NCI-H146 treated with DMSO at 0.1 percent for 48 hours (cell line): ENCODE data around the gene ATP9A.
"Not testable (repeated sequence)": the region's sequence is repeated elsewhere in the genome, so short reads cannot be mapped to it uniquely, and the experiment has no call there.

Source experiments
- DNase-seq: peaks from one replicate; lab custom pipeline; 2025; ENCODE audit not compliant: unreplicated experiment; lab: John Stamatoyannopoulos, UW

The ATP9A gene

DNA sequence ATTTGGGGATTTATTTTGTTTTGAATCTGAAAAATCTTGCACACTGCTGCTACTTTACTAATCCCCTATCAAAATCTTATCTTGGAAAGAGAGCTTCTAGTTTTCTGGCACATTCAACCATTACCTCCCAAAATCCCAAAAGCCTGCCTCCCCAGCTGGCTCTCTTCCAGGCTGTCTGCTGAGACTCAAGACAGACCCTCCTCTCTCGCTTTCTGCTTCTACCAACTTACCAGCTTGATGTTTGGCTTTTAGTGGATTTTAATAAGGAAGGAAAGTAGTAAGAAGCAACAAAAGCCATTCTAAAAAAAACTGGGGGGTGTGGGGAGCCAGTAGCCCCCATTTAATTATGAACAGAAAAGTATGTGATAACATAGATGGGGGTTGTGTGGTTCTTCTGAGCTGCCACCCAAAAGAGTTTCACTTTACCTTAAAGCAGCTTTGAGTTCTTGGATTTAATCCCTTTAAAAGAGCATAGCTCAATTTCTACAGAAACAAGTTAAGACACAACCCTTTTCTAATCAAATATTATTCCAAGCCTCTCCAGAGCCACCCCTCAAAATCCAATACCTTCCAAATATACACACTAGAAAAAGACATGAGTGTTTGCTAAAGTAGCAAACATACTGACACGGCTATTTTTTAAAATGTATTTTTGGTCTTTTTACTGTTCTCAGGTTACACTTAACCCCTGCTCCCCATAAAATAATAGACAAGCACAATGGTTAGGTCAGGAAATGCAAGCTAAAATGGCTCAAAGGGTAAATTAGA is 71.7 kb downstream of the ATP9A start:
- DNase-seq: no peak

DNA sequence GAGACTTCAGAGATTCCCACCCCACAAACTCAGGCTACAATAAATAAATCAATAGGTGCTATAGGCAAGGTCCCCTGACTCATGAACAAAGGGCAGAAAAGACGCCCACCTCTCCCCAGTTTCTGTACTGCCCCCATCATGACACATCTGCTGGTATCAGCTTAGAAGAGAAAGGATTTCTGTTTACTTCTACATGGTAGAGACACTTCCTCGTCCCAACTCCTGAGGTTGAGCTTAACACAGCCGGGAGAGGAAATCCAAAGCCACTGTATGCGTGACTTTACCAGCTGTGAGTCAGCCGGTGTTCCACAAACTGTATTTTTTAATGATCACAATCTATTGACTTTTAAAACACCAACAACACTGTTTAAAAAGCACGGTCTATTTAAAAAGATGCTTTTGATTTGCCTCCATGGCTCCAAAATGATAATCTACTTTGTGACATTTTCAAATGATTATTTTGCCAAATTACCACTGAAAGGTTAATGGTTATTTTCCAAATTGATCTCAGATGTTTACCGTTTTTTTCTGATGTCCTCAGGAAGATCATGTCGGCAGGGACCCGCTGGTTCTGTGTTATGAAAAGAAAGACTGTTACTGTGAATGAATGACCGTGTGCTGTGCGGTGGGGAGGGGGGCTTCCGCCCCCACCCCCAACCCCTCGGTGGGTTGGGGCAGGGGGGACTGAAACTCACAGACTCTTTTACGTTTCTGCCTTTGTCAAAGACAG is 72.5 kb downstream of the ATP9A start:
- DNase-seq: no peak

DNA sequence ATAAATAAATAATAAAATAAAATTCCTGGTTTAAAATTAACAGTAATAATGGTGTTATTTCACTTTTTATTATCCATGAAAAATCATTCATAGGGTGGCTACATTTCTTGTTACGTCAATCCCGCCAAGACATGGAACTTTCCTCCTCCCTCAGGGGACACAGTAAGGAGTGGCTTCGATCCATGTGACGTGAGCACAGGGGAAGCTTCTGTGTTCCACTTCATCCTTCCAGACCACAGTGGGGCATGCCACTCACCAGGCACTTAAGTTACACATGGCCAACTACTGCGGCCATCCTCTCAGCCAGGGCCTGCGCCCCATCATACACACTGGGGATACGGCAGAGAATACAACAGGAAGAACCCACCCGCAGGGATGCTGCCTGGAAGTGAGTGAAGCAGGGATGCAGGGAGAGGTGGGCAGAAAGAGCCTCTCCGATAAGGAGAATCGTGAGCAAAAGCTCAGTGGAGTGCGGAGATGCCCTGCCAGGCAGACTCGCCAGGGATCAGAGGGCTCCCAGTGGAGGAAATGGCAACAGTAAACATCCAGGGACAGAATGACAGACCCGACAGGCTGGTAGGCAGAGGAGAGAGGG is 75.3 kb downstream of the ATP9A start:
- DNase-seq: no peak

DNA sequence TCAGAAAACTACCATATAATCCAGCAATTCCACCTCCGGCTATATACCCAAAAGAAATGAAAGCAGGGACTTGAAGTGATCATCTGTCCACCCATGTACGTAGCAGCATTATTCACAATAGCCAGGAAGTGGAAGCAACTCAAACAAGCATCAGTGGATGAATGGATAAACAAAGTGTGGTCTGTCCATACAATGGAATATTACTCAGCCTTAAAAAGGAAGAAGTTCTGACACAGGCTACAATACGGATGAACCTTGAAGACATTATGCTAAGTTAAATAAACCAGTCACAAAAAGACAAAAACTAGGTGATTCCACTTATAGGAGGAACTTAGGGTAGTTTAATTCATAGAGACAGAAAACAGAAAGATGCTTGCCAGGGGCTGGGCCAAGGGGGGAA is 76.5 kb downstream of the ATP9A start:
- no peak for DNase-seq

DNA sequence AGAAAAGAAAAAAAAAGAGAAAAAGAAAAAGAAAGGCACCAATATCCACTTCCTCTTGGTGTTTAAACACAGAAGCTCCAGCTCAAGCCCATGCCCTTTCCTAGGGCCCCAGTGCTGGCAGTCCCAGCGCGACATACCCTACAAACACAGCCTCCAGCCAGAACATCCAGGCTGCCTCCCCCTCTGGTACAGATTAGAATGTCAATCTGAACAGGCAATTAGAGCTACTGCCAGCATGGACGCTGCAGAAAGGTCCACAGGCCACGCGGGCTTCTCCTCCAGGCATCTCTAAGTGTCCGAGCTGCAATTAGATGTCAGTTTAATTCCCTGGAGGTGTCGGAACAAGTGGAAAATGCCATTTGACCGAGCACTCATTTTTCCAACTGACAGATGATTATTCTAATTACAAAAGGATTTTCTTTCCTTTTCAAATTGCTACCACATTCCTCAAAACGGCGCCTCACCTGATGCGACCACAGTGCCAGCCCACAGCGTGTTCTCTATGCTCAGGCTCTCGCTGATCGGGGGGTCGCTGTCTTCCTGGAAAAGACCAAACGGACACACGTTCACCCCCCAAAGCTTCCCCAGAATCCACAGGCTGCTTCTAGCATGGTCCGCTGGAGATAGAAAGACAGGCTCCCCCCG is 79.5 kb downstream of the ATP9A start:
- DNase-seq: no peak

DNA sequence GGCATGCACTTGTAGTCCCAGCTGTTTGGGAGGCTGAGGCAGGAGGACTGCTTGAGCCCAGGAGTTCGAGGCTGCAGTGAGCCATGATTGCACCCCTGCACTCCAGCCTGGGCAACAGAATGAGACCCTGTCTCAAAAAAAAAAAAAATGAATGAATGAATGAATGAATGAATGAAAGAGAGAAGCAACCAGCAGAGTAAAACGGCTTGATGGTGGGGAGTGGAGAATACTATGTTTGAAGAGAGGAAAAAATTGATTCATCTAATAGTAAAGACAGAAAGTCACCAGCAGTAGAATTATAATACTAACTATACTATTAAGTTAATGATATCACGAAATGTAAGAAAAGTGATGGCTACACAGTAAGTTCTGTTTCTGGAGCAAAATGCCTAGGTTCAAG is 80.6 kb downstream of the ATP9A start:
- DNase-seq: no peak

DNA sequence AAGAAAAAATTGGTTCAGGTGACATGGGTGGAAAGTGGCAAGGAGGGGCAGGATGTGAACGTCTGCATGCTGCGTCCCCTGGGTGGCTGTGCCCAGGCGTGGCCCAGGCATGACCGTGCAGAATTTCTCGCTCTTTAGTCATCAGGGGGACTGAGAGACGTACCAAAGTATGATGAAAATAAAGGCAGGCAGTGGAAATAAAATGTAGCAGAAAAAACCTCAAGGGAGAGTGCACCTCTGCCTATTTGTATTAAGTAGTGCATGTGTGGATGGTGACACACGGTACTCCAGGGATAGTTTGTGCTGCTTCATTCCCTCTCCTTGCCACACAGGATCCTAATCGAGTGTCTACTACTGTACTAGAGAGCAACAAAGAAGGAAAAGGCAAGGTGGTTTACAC is 81.1 kb downstream of the ATP9A start:
- DNase-seq: no peak

DNA sequence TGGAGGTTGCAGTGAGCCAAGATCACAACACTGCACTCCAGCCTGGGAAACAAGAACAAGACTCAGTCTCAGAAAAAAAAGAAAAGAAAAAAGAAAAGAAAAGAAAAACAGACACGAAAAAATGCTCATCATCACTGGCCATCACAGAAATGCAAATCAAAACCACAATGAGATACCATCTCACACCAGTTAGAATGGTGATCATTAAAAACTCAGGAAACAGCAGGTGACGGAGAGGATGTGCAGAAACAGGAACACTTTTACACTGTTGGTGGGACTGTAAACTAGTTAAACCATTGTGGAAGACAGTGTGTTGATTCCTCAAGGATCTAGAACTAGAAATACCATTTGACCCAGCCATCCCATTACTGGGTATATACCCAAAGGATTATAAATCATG is 82.7 kb downstream of the ATP9A start:
- DNase-seq: not testable (repeated sequence)

DNA sequence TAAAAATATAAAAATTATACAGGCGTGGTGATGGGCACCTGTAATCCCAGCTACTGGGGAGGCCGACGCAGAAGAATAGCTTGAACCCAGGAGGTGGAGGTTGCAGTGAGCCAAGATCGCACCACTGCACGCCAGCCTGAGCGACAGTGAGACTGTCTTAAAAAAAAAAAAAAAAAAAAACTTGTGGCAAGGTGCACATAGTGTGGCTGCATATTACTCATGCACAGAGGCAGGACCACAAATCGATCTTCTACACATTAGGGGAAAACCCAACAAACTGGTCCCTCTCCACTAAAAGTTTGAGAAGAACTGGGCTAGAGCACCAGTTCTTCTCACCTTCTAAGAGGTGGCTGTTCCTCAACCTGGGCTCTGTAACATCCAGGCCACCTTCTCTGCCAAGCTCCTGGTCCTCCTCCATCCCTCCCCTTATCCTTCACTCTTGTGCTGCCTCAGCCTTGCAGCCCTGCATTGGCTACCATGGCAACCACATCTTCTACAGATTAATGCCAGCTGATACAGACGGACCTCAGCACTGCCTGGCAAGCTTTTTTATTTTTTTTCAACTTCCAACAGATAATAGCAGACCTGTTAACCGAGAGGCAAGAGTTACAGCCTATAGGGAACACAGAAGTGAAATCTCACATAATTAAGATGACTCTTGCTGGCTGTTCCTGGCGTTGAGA is 88.0 kb downstream of the ATP9A start:
- no peak for DNase-seq

DNA sequence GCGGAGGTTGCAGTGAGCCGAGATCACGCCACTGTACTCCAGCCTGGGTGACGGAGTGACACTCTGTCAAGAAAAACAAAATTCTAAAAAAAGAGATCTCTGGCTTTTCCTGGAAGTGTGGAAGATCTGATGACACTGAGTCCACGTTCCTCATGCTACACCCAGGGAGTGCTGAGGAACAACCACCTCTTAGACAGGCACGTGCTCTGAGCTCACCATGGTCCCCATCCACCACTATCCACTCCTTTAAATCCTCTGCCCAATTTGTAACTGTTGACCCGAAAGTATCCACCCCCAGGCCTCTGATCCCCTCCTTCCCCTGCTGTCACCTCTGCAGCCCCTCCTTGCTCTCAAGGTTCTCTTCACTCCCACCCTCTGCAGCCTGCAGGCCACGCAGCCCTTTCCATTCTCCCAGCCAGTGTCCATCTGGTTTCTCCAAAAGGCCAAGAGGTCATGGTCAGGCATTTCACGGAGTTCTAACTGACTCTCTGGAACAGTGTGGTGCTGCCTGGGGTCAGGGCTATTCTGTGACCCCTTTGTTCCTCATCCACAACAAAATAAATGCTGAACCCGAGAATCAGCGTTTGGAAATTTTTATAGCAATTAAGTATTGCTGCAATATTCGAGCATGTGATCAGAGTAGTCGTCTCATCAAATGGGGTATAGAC is 88.8 kb downstream of the ATP9A start:
- DNase-seq: no peak

DNA sequence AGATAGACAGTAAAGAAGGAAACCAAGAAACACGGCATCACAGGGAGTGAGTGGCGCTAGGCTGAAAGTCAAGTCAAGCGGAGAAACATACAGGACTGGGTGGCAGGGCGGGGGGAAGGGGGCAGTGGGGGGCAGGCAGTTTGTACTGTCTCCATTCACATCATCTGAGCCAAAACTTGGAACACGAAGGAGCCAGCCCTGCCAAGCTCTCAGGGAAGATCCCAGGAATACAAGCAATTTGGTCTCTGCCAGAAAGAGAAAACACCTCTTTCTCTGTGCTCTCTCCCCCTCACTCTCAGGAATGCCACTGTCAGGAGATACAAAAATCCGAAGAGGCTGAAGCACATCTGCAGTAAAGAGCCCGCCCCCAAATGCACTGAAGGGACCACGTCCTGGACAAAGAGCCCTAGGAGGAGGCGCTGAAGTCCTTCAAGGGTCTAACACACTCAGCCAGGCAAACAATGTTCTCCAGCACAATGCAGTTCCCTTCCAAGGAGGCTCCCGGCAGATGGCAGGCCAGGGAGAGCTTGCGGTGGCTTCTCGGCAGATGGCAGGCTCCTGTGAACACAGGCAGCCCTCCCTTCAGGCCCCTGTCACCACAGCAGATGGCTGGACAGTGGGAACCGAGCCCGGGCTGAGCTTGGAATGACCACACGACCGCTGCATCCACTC is 90.0 kb downstream of the ATP9A start:
- DNase-seq: no peak

DNA sequence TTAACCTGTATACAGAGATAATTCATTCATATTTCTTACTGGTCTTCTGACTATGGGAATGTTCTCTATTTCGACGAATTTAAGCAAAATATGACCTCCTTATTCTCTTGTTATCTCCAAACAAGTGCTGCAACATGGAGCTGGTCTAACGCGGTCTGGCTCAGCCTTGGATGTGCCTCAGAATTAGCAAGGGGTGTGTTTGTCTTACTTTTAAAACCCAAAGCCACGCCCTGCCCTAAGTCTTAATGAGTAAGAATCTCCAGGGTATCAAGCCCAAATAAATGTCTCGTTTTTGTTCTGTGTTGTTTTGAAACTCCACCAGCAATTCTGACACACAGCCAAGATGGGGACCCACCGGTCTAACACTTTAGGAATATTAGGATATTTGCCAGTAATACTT is 99.2 kb downstream of the ATP9A start:
- DNase-seq: no peak

DNA sequence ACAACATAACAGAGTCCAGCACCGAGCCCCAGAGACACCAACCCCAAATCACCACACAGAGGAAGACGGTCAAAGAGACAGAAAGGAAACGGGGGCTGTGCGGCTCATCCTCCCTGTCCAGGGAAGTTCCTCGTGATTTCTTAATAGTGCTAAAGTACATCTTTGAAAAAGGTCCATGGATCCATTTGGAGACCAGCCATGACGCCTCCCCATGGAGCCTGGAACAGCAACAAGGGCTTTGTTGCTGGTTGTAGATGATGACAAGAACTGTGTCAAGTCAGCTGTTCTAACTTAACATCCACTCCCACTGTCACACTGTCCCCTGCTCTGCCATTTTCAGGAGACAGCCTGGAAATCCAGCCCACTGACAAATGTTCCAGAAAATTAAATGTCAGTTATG is 99.7 kb downstream of the ATP9A start:
- DNase-seq: no peak

DNA sequence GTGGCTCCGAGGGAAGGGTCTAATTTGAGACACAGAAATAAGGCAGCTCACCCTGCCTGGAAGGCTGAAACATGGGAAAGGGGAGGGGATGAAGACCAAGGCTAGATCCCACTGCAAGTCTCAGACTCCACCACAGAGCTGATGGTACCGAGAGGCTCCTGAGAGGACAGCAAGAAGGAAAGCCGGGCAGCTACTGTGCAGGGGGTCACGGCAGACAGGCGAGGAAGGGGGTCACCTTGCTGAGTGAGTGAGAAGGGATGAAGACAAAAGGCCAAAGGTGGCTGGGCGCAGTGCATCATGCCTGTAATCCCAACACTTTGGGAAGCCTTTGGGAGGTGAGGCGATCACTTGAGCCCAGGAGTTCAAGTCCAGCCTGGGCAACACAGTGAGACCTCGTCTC is 100.7 kb downstream of the ATP9A start:
- DNase-seq: no peak

DNA sequence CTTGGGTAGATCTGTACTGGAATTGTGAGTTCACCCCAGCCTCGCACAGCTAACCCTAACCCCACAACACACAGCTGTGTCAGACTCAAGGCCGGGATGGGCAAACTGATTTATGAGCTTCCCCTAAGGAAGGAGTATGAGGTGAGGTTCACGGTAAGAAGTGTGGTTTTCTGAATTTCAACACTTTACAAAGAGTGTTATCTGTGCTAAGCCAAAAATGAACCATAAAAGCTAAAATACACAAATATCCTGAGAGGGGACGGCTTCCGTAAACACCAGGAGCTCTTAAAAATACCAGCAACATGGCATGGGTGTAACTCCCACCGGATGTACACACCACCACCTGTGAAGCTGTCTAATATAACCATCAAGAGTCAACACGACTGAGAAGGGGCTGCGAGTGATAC is 101.2 kb downstream of the ATP9A start:
- DNase-seq: no peak

DNA sequence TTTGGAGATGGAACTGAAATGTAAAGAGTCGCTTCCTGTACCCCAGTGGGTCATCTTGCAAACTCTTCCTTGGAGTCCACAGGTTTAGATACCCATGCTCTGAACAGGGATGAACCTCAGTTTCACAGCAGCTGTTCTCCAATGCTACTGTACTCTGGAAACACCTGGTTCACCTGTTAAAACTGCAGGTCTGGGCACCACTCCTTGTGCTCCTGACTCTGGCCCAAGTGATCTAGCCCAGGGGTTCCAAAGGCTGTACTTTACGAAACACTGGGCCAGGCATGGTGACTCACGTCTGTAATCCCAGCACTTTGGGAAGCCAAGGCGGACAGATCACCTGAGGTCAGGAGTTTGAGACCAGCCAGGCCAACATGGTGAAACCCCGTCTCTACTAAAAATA is 102.1 kb downstream of the ATP9A start:
- DNase-seq: no peak

DNA sequence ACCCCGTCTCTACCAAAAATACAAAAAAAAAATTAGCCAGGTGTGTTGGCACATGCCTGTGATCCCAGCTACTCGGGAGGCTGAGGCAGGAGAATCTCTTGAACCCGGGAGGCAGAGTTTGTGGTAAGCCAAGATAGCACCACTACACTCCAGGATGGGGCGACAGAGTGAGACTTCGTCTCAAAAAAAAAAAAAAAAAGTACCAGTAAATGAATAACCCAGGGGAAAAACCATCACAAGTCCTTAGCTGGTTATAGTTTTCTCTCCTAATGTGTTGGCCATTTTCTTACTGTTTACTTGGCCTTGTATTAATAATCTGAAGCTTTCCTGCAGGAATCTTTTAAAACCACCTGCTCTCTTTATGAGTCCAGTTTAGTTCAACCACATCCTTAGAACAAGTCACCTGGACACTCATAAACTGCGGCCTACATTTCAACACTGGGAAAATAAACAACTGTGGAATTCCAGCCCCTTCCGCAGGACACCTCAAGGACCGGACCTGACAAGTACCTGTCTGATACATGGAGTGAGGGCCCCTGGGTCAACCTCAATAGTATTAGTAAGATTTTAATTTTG is 102.6 kb downstream of the ATP9A start:
- DNase-seq: no peak

DNA sequence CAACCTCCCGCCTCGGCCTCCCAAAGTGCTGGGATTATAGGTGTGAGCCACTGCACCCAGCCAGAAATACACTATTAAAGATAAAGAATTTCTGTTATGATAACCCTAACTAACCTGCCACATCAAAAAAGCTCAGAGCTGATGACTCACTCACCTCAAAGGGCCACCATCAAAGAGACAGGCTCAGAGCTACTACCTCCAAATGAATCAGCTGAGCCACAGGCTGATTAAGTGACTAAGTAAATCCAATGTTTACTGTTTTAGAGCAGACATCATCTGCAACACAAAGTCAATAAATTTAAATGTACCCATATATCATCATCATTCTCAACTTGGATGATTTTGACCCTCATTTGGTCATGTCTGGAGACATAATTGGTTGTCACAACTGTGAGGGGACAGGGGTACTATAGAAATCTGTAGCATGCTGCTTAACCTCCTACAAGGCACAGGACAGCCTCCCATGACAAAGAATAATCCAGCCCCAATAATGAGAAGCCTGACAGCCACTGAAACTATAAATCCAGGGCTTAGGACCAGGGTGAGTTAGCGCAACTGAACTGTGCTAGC is 106.5 kb downstream of the ATP9A start:
- no peak for DNase-seq
